Spleen (tissue), 11 donors: ENCODE measurements around the gene TEX35. TPM values are rescaled to one million over a fixed set of nuclear protein-coding genes. Genes with fewer than 3 reads are reported as not detected.

Source experiments
- DNase-seq: peaks from one replicate; pipeline ENCODE4 v3.0.0-alpha.2; 2020
- H3K27ac ChIP-seq, 8 donors: fragments of 200-600 bp; sonication (generic) in 7 of 8; 1 replicate in 4 of 8; 2 replicates in 4 of 8; pipeline versions ENCODE4 v1.5.0 to v1.8.0; 2016 to 2021; ENCODE audit warnings: inconsistent platforms in 4 of 8, mild to moderate bottlenecking in 4 of 8, moderate library complexity in 1 of 8
- H3K27me3 ChIP-seq, 7 donors: fragments of 200-600 bp; sonication (generic) in 6 of 7; replicated peaks in 1 of 7; 1 replicate in 4 of 7; 2 replicates in 3 of 7; pipeline versions ENCODE4 v1.5.0 to v1.8.0; 2016 to 2021; ENCODE audit warnings: inconsistent platforms in 3 of 7, mild to moderate bottlenecking in 1 of 7
- H3K36me3 ChIP-seq, 6 donors: fragments of 200-600 bp; sonication (generic) in 5 of 6; 1 replicate in 4 of 6; 2 replicates in 2 of 6; pipeline versions ENCODE4 v1.5.0 to v1.8.0; 2016 to 2021; ENCODE audit warnings: inconsistent platforms in 2 of 6
- H3K4me1 ChIP-seq, 6 donors: fragments of 200-600 bp; sonication (generic) in 5 of 6; 1 replicate in 3 of 6; 2 replicates in 3 of 6; pipeline versions ENCODE4 v1.5.0 to v1.8.0; 2016 to 2021; ENCODE audit warnings: inconsistent platforms in 3 of 6
- H3K4me3 ChIP-seq, 8 donors: fragments of 200-600 bp; sonication (generic) in 7 of 8; 1 replicate in 4 of 8; 2 replicates in 4 of 8; pipeline versions ENCODE4 v1.5.0 to v1.8.0; 2016 to 2021; ENCODE audit warnings: inconsistent platforms in 4 of 8, mild to moderate bottlenecking in 4 of 8, moderate library complexity in 2 of 8
- H3K9me3 ChIP-seq, 8 donors: fragments of 200-600 bp; sonication (generic) in 7 of 8; 1 replicate in 4 of 8; 2 replicates in 4 of 8; pipeline versions ENCODE4 v1.5.0 to v1.8.0; 2016 to 2021; ENCODE audit warnings: inconsistent platforms in 4 of 8
- POLR2A ChIP-seq, 3 donors: fragments of 450-650 bp; IDR thresholded peaks; one replicate each; pipeline ENCODE4 v1.5.1; 2017; ENCODE audit warnings: antibody characterized with exemption in 3 of 3, mild to moderate bottlenecking in 1 of 3
- POLR2AphosphoS5 ChIP-seq, 3 donors: sonication (generic); formaldehyde crosslinking; IDR thresholded peaks; one replicate each; pipeline ENCODE4 v1.5.1; 2017; ENCODE audit warnings: antibody characterized with exemption in 3 of 3
- WGBS, 5 donors: extraction: QIAGEN DNeasy Blood & Tissue Kit in 3 of 5; methylation state at CpG; one replicate each; pipeline versions ENCODE4 v1.1.5 to v1.1.7; 2013 to 2018; 5-methylcytosine and 5-hydroxymethylcytosine counted together
- intact Hi-C: fragments of 100-400 bp; cut with DNase I; formaldehyde crosslinking; loops from one replicate; pipeline ENCODE4 v1.15.0; 2023; ENCODE audit warnings: low total_unique reads
- polyA plus RNA-seq, 3 donors: library from polyadenylated mRNA; stranded (reverse); fragments of 200-250 nt; gene quantifications; one replicate each; pipeline ENCODE4 v1.2.1, GENCODE V29; 2013
- total RNA-seq, 7 donors: library from RNA; depleted of rRNA in 3 of 7; stranded (reverse); fragments of >200 nt in 3 of 7; fragmentation: NEBNext Ultra II Directional in 4 of 7; extraction: Animal tissue kit (Norgen Biotek cat#: 25700) in 4 of 7; gene quantifications; one replicate each; pipeline versions ENCODE4 v1.1.0 to v1.2.1, GENCODE V29; 2016 to 2021
- TF ChIP-seq, protein P1 (sequence below), 11 experiments: fragments of 200-600 bp in 7 of 11; fragments of 450-650 bp in 4 of 11; sonication (generic) in 4 of 11; IDR thresholded peaks in 8 of 11; conservative IDR thresholded peaks in 3 of 11; 1 replicate in 7 of 11; 2 replicates in 4 of 11; pipeline versions ENCODE4 v1.4.0 to v1.8.0; 2016 to 2021; ENCODE audit warnings: antibody characterized with exemption in 11 of 11, inconsistent platforms in 4 of 11, mild to moderate bottlenecking in 1 of 11
- donor health status: healthy with polysubstance abuse.
- donor health status: DM: no; HTN: no; CAD: no; lungs with moderate emphysema.
- donor health status: DM: no; HTN: no; CAD: no.
- donor health status: Bipolar disorder and iron deficiency.
- donor health status: healthy.
- donor health status: DM: no; HTN: no; CAD: no.
- donor health status: DM: yes; HTN: yes; CAD: no.

Gene TEX35
- total and polyA plus RNA-seq, 10 donors = 0.09 to 0.20 (median 0.10) TPM; not detected in 7

GRCh38 chr1:178486100-178487069 is 26.5 kb upstream of the TEX35 start:
- TF ChIP-seq, protein P1, sequence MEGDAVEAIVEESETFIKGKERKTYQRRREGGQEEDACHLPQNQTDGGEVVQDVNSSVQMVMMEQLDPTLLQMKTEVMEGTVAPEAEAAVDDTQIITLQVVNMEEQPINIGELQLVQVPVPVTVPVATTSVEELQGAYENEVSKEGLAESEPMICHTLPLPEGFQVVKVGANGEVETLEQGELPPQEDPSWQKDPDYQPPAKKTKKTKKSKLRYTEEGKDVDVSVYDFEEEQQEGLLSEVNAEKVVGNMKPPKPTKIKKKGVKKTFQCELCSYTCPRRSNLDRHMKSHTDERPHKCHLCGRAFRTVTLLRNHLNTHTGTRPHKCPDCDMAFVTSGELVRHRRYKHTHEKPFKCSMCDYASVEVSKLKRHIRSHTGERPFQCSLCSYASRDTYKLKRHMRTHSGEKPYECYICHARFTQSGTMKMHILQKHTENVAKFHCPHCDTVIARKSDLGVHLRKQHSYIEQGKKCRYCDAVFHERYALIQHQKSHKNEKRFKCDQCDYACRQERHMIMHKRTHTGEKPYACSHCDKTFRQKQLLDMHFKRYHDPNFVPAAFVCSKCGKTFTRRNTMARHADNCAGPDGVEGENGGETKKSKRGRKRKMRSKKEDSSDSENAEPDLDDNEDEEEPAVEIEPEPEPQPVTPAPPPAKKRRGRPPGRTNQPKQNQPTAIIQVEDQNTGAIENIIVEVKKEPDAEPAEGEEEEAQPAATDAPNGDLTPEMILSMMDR (IDR thresholded peaks at IDR 0.05 in 8 of 11, conservative IDR thresholded peaks at IDR 0.05 in 3 of 11) = no peak
- peak in 1 of 3 donors; percentile 23 for TF ChIP-seq POLR2AphosphoS5 (IDR thresholded peaks at IDR 0.05)
- TF ChIP-seq POLR2A (IDR thresholded peaks at IDR 0.05) = no peak
- peak overlapping the region in 5 of 8 donors; percentile 13 to 49 (median 27) for H3K4me3 ChIP-seq
- no peak for DNase-seq
- peaks cover 0 to 31% (median 17%) of the 10 kb centered on the region in 6 donors for H3K4me1 ChIP-seq
- intact Hi-C loops = no loop called here
- no peaks in the 10 kb centered on the region for H3K36me3 ChIP-seq
- H3K27ac ChIP-seq = peak overlapping the region in 6 of 8 donors; percentile 27 to 63 (median 41)
- peaks cover 0 to 20% (median 0%) of the 10 kb centered on the region in 7 donors for H3K27me3 ChIP-seq
- no peaks in the 10 kb centered on the region for H3K9me3 ChIP-seq
- 38 to 68% (median 43%) methylated on average over 12 to 54 of the region's 54 CpGs for WGBS, 5 donors

- H3K27ac ChIP-seq = peak overlapping the region in 6 of 8 donors; percentile 27 to 63 (median 41)
- no peaks in the 10 kb centered on the region for H3K9me3 ChIP-seq
- TF ChIP-seq POLR2A (IDR thresholded peaks at IDR 0.05) (no peak), POLR2AphosphoS5 (IDR thresholded peaks at IDR 0.05) (no peak)
- TF ChIP-seq, protein P1 (IDR thresholded peaks at IDR 0.05 in 8 of 11, conservative IDR thresholded peaks at IDR 0.05 in 3 of 11) = no peak
- peak overlapping the region in 5 of 8 donors; percentile 13 to 49 (median 27) for H3K4me3 ChIP-seq
- H3K4me1 ChIP-seq = peaks cover 0 to 31% (median 17%) of the 10 kb centered on the region in 6 donors
- no peaks in the 10 kb centered on the region for H3K36me3 ChIP-seq
- 51 to 80% (median 57%) methylated on average over 10 to 20 of the region's 20 CpGs for WGBS, 5 donors
- no peak for DNase-seq
- intact Hi-C loops = no loop called here
- peaks cover 0 to 20% (median 0%) of the 10 kb centered on the region in 7 donors for H3K27me3 ChIP-seq
These were observed 25.8 kb upstream of the TEX35 start for GRCh38 chr1:178487070-178487615.

- WGBS, 5 donors = 78 to 100% (median 93%) methylated on average over 3 to 4 of the region's 4 CpGs
- H3K27ac ChIP-seq = no peak overlapping the region
- peaks cover 0 to 20% (median 0%) of the 10 kb centered on the region in 7 donors for H3K27me3 ChIP-seq
- TF ChIP-seq POLR2AphosphoS5 (IDR thresholded peaks at IDR 0.05) (no peak), POLR2A (IDR thresholded peaks at IDR 0.05) (no peak)
- TF ChIP-seq, protein P1 (IDR thresholded peaks at IDR 0.05 in 8 of 11, conservative IDR thresholded peaks at IDR 0.05 in 3 of 11) = no peak
- intact Hi-C loops = no loop called here
- H3K4me1 ChIP-seq = peaks cover 0 to 31% (median 17%) of the 10 kb centered on the region in 6 donors
- no peak overlapping the region for H3K4me3 ChIP-seq
- H3K36me3 ChIP-seq = no peaks in the 10 kb centered on the region
- DNase-seq = no peak
- no peaks in the 10 kb centered on the region for H3K9me3 ChIP-seq
These were observed 24.5 kb upstream of the TEX35 start for GRCh38 chr1:178488393-178488792.

DNA sequence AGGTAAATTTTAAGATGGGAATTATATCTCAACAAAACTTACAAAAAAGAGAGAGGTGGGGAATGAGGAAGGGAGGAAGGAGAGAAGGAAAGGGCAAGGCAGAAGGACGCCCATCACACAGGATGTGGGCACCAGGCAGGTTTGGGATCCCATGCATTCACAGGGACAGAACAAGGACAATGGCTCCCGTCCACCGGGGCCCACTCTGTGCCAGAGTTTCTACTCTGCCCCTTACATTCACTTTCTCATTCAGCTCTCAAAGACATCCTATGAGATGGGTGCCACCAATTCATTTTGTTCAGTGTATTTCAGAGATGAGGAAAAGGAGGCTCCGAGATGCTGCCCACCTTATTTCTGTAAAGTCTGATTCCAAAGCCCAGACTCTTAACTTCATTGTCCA is 23.5 kb upstream of the TEX35 start:
- intact Hi-C loops = no loop called here
- Histone ChIP-seq H3K36me3 (no peaks in the 10 kb centered on the region), H3K4me1 (peaks cover 0 to 31% (median 17%) of the 10 kb centered on the region in 6 donors), H3K4me3 (no peak overlapping the region), H3K9me3 (no peaks in the 10 kb centered on the region), H3K27ac (no peak overlapping the region), H3K27me3 (peaks cover 0 to 20% (median 0%) of the 10 kb centered on the region in 7 donors)
- DNase-seq = no peak
- WGBS, 5 donors = 80 to 90% (median 87%) methylated on average over 4 of the region's 4 CpGs
- TF ChIP-seq, protein P1 (IDR thresholded peaks at IDR 0.05 in 8 of 11, conservative IDR thresholded peaks at IDR 0.05 in 3 of 11) = no peak
- no peak for TF ChIP-seq POLR2AphosphoS5 (IDR thresholded peaks at IDR 0.05)
- TF ChIP-seq POLR2A (IDR thresholded peaks at IDR 0.05) = no peak
